PC-3 (cell line): ENCODE measurements around the gene SEZ6L2. TPM values are rescaled to one million over a fixed set of nuclear protein-coding genes. Genes with fewer than 3 reads are reported as not detected.

Source experiments
- ATAC-seq: fragments of 200-7000 bp; cut with Tn5 transposase; 2 replicates; pipeline ENCODE4 v1.9.1; 2020; ENCODE audit warnings: mild to moderate bottlenecking, moderate library complexity
- BruUV-seq: library from RNA; stranded (reverse); fragments of 400-500 nt; replicated peaks from 2 replicates; lab custom pipeline; 2021; lab: Mats Ljungman, UMichigan
- CTCF ChIA-PET: fragments of 300-600 bp; sonication (Branson Sonifier 250); formaldehyde crosslinking; loops from one replicate; lab custom pipeline; 2022; ENCODE audit warnings: antibody characterized with exemption; lab: Charles Lee
- POLR2A ChIA-PET: fragments of 300-600 bp; sonication (Branson Sonifier 250); formaldehyde crosslinking; loops from one replicate; lab custom pipeline; 2022; ENCODE audit warnings: antibody characterized with exemption; ENCODE audit not compliant: unreplicated experiment; lab: Charles Lee
- DNase-seq: peaks from one replicate; pipeline ENCODE4 v3.0.0-alpha.2; 2015
- H2AFZ ChIP-seq: fragments of 300-600 bp; sonication (generic); 2 replicates; pipeline ENCODE4 v1.6.0; 2016; ENCODE audit warnings: antibody characterized with exemption, low read length
- H3F3A ChIP-seq: fragments of 300-600 bp; sonication (generic); one replicate; pipeline ENCODE4 v1.6.0; 2017; ENCODE audit warnings: antibody characterized with exemption, low read length, control low read depth, mild to moderate bottlenecking; ENCODE audit not compliant: unreplicated experiment
- H3K27ac ChIP-seq: fragments of 300-600 bp; sonication (generic); 2 replicates; pipeline ENCODE4 v1.5.1; 2016; ENCODE audit warnings: mild to moderate bottlenecking, low read length
- H3K27me3 ChIP-seq: fragments of 300-600 bp; sonication (generic); 2 replicates; pipeline ENCODE4 v1.6.1; 2016; ENCODE audit warnings: low read length, mixed read lengths
- H3K36me3 ChIP-seq: fragments of 300-600 bp; sonication (generic); 2 replicates; pipeline ENCODE4 v1.6.1; 2016; ENCODE audit warnings: low read depth, mixed run types, low read length, mixed read lengths
- H3K4me1 ChIP-seq: fragments of 300-600 bp; sonication (generic); 2 replicates; pipeline ENCODE4 v1.5.1; 2016; ENCODE audit warnings: low read length; ENCODE audit not compliant: insufficient read depth
- H3K4me2 ChIP-seq: fragments of 300-600 bp; sonication (generic); 2 replicates; pipeline ENCODE4 v1.6.0; 2016; ENCODE audit warnings: low read length
- H3K4me3 ChIP-seq: fragments of 300-600 bp; sonication (generic); 2 replicates; pipeline ENCODE4 v1.5.1; 2016; ENCODE audit warnings: mild to moderate bottlenecking, low read length, mixed read lengths
- H3K79me2 ChIP-seq: fragments of 300-600 bp; sonication (generic); 2 replicates; pipeline ENCODE4 v1.6.1; 2017; ENCODE audit warnings: low read length, mixed read lengths
- H3K9ac ChIP-seq: fragments of 300-600 bp; sonication (generic); 2 replicates; pipeline ENCODE4 v1.6.0; 2016; ENCODE audit warnings: mild to moderate bottlenecking, low read length
- H3K9me2 ChIP-seq: fragments of 300-600 bp; sonication (generic); replicated peaks from 2 replicates; pipeline ENCODE4 v1.6.1; 2016; ENCODE audit warnings: mixed run types, low read length, mixed read lengths
- H3K9me3 ChIP-seq: fragments of 300-600 bp; sonication (generic); 2 replicates; pipeline ENCODE4 v1.6.1; 2016; ENCODE audit warnings: low read length, mixed read lengths
- H4K20me1 ChIP-seq: fragments of 300-600 bp; sonication (generic); 2 replicates; pipeline ENCODE4 v1.6.1; 2016; ENCODE audit warnings: low read length, mixed read lengths
- EZH2 ChIP-seq: fragments of 300-600 bp; sonication (generic); IDR thresholded peaks from one replicate; pipeline ENCODE4 v1.6.1; 2017; ENCODE audit warnings: antibody characterized with exemption, mild to moderate bottlenecking, low read length; ENCODE audit not compliant: unreplicated experiment
- EZH2phosphoT487 ChIP-seq: fragments of 300-600 bp; sonication (generic); IDR thresholded peaks from 2 replicates; pipeline ENCODE4 v1.6.1; 2018; ENCODE audit warnings: mild to moderate bottlenecking, antibody characterized with exemption, low read length, borderline replicate concordance
- intact Hi-C: fragments of 100-400 bp; cut with micrococcal nuclease; formaldehyde crosslinking; loops from 2 replicates; pipeline ENCODE4 v1.9.0; 2023
- total RNA-seq: library from RNA; depleted of rRNA; stranded (reverse); fragments of >200 nt; gene quantifications from 2 replicates; pipeline ENCODE4 v1.2.3, GENCODE V29; 2014; rRNA removed
- TF ChIP-seq, protein P1 (sequence below): fragments of 300-600 bp; sonication (generic); conservative IDR thresholded peaks from 2 replicates; pipeline ENCODE4 v1.5.1; 2017; ENCODE audit warnings: antibody characterized with exemption, low read depth, mild to moderate bottlenecking, low read length

SEZ6L2 gene
- total RNA-seq, 1 experiment from 2014 or later, result 25.3 TPM

- peaks cover 14% of the 10 kb centered on the region for H3K79me2 ChIP-seq
- H3F3A ChIP-seq, result no peaks in the 10 kb centered on the region
- H3K27me3 ChIP-seq, result no peaks in the 10 kb centered on the region
- CTCF ChIA-PET, result interaction anchor here (0.5 to 1.0 kb wide), 4 partner anchors 10 to 207 kb away, joined by 3 to 17 read pairs (median 5); no protein-coding TSS in a partner anchor
- H3K27ac ChIP-seq, result peak overlapping the region; percentile 94
- peak overlapping the region; percentile 34; the same call in 1 of the 2 replicates for H3K4me3 ChIP-seq
- peak overlapping the region; percentile 69 for H3K4me2 ChIP-seq
- peak; percentile 65 for DNase-seq
- peaks cover 58% of the 10 kb centered on the region for H3K4me1 ChIP-seq
- TF ChIP-seq EZH2 (no peak), EZH2phosphoT487 (no peak)
- TF ChIP-seq, protein P1, sequence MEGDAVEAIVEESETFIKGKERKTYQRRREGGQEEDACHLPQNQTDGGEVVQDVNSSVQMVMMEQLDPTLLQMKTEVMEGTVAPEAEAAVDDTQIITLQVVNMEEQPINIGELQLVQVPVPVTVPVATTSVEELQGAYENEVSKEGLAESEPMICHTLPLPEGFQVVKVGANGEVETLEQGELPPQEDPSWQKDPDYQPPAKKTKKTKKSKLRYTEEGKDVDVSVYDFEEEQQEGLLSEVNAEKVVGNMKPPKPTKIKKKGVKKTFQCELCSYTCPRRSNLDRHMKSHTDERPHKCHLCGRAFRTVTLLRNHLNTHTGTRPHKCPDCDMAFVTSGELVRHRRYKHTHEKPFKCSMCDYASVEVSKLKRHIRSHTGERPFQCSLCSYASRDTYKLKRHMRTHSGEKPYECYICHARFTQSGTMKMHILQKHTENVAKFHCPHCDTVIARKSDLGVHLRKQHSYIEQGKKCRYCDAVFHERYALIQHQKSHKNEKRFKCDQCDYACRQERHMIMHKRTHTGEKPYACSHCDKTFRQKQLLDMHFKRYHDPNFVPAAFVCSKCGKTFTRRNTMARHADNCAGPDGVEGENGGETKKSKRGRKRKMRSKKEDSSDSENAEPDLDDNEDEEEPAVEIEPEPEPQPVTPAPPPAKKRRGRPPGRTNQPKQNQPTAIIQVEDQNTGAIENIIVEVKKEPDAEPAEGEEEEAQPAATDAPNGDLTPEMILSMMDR, result no peak
- no TSS peak for BruUV-seq
- no peaks in the 10 kb centered on the region for H3K9me2 ChIP-seq
- no peaks in the 10 kb centered on the region for H3K9me3 ChIP-seq
- ATAC-seq, result peak; percentile 30
- no peaks in the 10 kb centered on the region for H3K36me3 ChIP-seq
- H2AFZ ChIP-seq, result 0 out of 2 replicates have a peak overlapping the region, but pooled peaks have one; percentile 51
- peak overlapping the region; percentile 71 for H3K9ac ChIP-seq
- POLR2A ChIA-PET, result interaction anchor here (0.5 kb wide), 1 partner anchor 18 kb away, joined by 3 read pairs; the partner anchor contains the start of gene MAZ
- H4K20me1 ChIP-seq, result no peaks in the 10 kb centered on the region
- intact Hi-C loops, result no loop called here
Measured at GRCh38 chr16:29824589-29825144, 74.7 kb downstream of the SEZ6L2 start.

DNA sequence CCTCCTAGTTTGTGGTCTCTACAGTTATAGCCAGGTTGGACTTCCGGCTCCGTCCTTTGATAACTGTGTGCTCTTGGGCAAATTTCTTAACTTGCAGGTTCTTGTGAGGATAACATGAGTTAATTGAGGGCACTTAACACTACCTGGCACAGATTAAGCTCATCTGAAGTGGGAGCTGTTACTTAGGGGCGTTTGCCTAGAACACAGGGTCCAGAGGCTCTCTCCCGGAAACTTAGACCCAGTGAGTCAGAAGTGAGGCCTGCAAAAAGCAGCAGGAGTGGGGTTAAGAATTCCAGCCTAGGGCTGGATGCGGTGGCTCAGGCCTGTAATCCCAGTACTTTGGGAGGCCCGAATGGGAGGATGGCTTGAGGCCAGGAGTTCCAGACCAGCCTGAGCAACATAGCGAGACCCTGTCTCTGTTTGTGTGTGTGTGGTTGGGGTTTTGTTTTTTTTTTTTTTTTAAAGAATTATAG is 77.7 kb downstream of the SEZ6L2 start:
- Histone ChIP-seq H3F3A (peaks cover 3% of the 10 kb centered on the region), H4K20me1 (no peaks in the 10 kb centered on the region), H3K9me3 (no peaks in the 10 kb centered on the region), H3K4me2 (peak overlapping the region; percentile 92), H3K27ac (peak overlapping the region; percentile 62), H3K4me3 (peak overlapping the region; percentile 76; the same call in 1 of the 2 replicates), H3K9ac (peak overlapping the region; percentile 56), H3K79me2 (peaks cover 35% of the 10 kb centered on the region), H3K9me2 (no peaks in the 10 kb centered on the region), H3K27me3 (no peaks in the 10 kb centered on the region), H3K4me1 (peaks cover 73% of the 10 kb centered on the region), H3K36me3 (no peaks in the 10 kb centered on the region; the same call in none of the 2 replicates), H2AFZ (no peak overlapping the region)
- CTCF ChIA-PET, result interaction anchor here (0.8 to 1.0 kb wide), 2 partner anchors 27 to 77 kb away, joined by 6 to 7 read pairs; partner anchors contain the start of gene SEZ6L2
- TF ChIP-seq, protein P1, result no peak
- TF ChIP-seq EZH2phosphoT487, result no peak
- TF ChIP-seq EZH2, result no peak
- POLR2A ChIA-PET, result no interaction called here
- DNase-seq, result peak; percentile 50
- no TSS peak for BruUV-seq
- intact Hi-C loops, result no loop called here
- peak; percentile 10; the same call in 1 of the 2 replicates for ATAC-seq

Other genes with a start within 250 kb of the SEZ6L2 start
- gene SPN, start 236.3 kb downstream of the SEZ6L2 start, total RNA-seq, result not detected in 2 replicates
- 0.22 and 1.3 TPM in 2 replicates for gene QPRT, start 220.4 kb downstream of the SEZ6L2 start, total RNA-seq
- not detected in 2 replicates for gene C16orf54, start 153.6 kb downstream of the SEZ6L2 start, total RNA-seq
- gene ZG16, start 121.3 kb downstream of the SEZ6L2 start, total RNA-seq, result not detected in 2 replicates
- gene KIF22, start 108.8 kb downstream of the SEZ6L2 start, total RNA-seq, result 87.6 and 93.1 TPM in 2 replicates
- 279 and 358 TPM in 2 replicates for gene MAZ, start 93.0 kb downstream of the SEZ6L2 start, total RNA-seq
- 0.35 and 0.40 TPM in 2 replicates for gene PRRT2, start 87.4 kb downstream of the SEZ6L2 start, total RNA-seq
- gene PAGR1, start 83.4 kb downstream of the SEZ6L2 start, total RNA-seq, result 53.8 and 76.7 TPM in 2 replicates
- 27.3 and 36.1 TPM in 2 replicates for gene MVP, start 79.1 kb downstream of the SEZ6L2 start, total RNA-seq
- 60.5 and 86.2 TPM in 2 replicates for gene CDIPT, start 36.3 kb downstream of the SEZ6L2 start, total RNA-seq
- gene ASPHD1, start 938 bp upstream of the SEZ6L2 start, total RNA-seq, result 2.0 and 3.9 TPM in 2 replicates
- gene KCTD13, start 26.7 kb upstream of the SEZ6L2 start, total RNA-seq, result 8.2 and 30.2 TPM in 2 replicates
- 53.0 and 60.9 TPM in 2 replicates for gene TMEM219, start 62.5 kb upstream of the SEZ6L2 start, total RNA-seq
- gene TAOK2, start 74.3 kb upstream of the SEZ6L2 start, total RNA-seq, result 34.1 and 47.4 TPM in 2 replicates
- gene HIRIP3, start 96.1 kb upstream of the SEZ6L2 start, total RNA-seq, result 18.4 and 26.8 TPM in 2 replicates
- 60.6 and 70.3 TPM in 2 replicates for gene INO80E, start 96.7 kb upstream of the SEZ6L2 start, total RNA-seq
- gene DOC2A, start 111.5 kb upstream of the SEZ6L2 start, total RNA-seq, result 4.6 and 5.2 TPM in 2 replicates
- not detected in 2 replicates for gene C16orf92, start 123.6 kb upstream of the SEZ6L2 start, total RNA-seq
- 0.29 and 0.47 TPM in 2 replicates for gene TLCD3B, start 131.7 kb upstream of the SEZ6L2 start, total RNA-seq
- gene ALDOA, start 166.2 kb upstream of the SEZ6L2 start, total RNA-seq, result 1,859 and 2,048 TPM in 2 replicates
- gene PPP4C, start 176.4 kb upstream of the SEZ6L2 start, total RNA-seq, result 116 and 117 TPM in 2 replicates
- 0.86 and 1.1 TPM in 2 replicates for gene TBX6, start 192.4 kb upstream of the SEZ6L2 start, total RNA-seq
- gene YPEL3, start 196.7 kb upstream of the SEZ6L2 start, total RNA-seq, result 5.1 and 7.7 TPM in 2 replicates
- gene GDPD3, start 214.0 kb upstream of the SEZ6L2 start, total RNA-seq, result 2.2 and 3.4 TPM in 2 replicates
- gene MAPK3, start 223.7 kb upstream of the SEZ6L2 start, total RNA-seq, result 31.4 and 34.4 TPM in 2 replicates